Measurements from ENCODE around the gene COMMD7. TPM values are rescaled to one million over a fixed set of nuclear protein-coding genes. Genes with fewer than 3 reads are reported as not detected.

COMMD7 gene
- total RNA-seq, 1 experiment from 2014 or later, result 85.5 TPM

GRCh38 chr20:32678948-32679347 is 64.3 kb downstream of the COMMD7 start:
- DNase-seq (ENCODE audit: low spot score), result peak; percentile 32

- no peak for DNase-seq (ENCODE audit: low spot score)
Measured at GRCh38 chr20:32675223-32675975, 67.9 kb downstream of the COMMD7 start.

GRCh38 chr20:32674362-32674789 is 68.9 kb downstream of the COMMD7 start:
- peak; percentile 72 for DNase-seq (ENCODE audit: low spot score)

GRCh38 chr20:32672982-32673851 is 70.0 kb downstream of the COMMD7 start:
- DNase-seq (ENCODE audit: low spot score), result no peak

GRCh38 chr20:32672394-32672981 is 70.8 kb downstream of the COMMD7 start:
- DNase-seq (ENCODE audit: low spot score), result no peak

- DNase-seq (ENCODE audit: low spot score), result no peak
Measured at GRCh38 chr20:32670773-32671455, 72.4 kb downstream of the COMMD7 start.

GRCh38 chr20:32667027-32667426 is 76.2 kb downstream of the COMMD7 start:
- no peak for DNase-seq (ENCODE audit: low spot score)

- DNase-seq (ENCODE audit: low spot score), result no peak
Measured at GRCh38 chr20:32664678-32665159, 78.5 kb downstream of the COMMD7 start.

- DNase-seq (ENCODE audit: low spot score), result no peak
Measured at GRCh38 chr20:32664012-32664677, 79.1 kb downstream of the COMMD7 start.

GRCh38 chr20:32663335-32664011 is 79.8 kb downstream of the COMMD7 start:
- no peak for DNase-seq (ENCODE audit: low spot score)

GRCh38 chr20:32661820-32662528 is 81.3 kb downstream of the COMMD7 start:
- no peak for DNase-seq (ENCODE audit: low spot score)

- DNase-seq (ENCODE audit: low spot score), result no peak
Measured at GRCh38 chr20:32660661-32661060, 82.6 kb downstream of the COMMD7 start.

- DNase-seq (ENCODE audit: low spot score), result no peak
Measured at GRCh38 chr20:32656827-32657226, 86.4 kb downstream of the COMMD7 start.

- no peak for DNase-seq (ENCODE audit: low spot score)
Measured at GRCh38 chr20:32655903-32656512, 87.3 kb downstream of the COMMD7 start.

GRCh38 chr20:32652739-32653526 is 90.3 kb downstream of the COMMD7 start:
- peak; percentile 82 for DNase-seq (ENCODE audit: low spot score)

Data from A172 (cell line).